NCI-H1436 (cell line): ENCODE data around the gene IQSEC1.
"Not testable (repeated sequence)": the region's sequence is repeated elsewhere in the genome, so short reads cannot be mapped to it uniquely, and the experiment has no call there.

Experiments
- DNase-seq: peaks from one replicate; lab custom pipeline; 2025; lab: John Stamatoyannopoulos, UW

Gene IQSEC1

GRCh38 chr3:12870942-12871341, 202.3 kb downstream of the IQSEC1 start:
- no peak for DNase-seq

DNA sequence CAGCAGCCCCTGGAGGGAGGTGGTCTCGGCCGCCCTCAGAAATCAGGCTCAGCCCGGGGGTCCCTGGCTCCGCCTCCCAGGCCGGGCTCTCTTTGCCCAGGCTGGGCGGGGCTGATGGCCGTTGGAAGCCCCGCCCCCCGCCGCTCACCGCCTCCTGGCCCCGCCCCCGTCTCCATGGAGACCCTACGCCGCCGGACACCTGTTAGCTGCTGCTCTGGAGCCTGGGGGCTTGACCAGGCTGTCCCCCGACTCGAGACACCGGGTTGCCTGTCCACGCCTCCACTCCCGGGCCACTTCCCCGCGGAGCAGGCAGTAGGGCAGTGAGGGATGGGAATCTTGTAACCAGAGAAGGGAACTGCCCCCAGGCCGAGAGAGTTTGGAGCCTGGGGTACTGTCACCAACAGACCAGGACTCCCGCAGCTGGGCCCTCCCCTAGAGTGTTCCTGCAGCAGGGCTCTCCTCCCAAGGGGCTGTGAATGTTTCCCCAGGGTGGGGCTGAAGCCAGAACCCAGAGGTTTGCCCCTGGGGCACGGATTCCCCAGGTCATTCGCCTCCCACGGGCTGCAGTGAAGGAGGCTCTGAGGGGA, 204.1 kb downstream of the IQSEC1 start:
- DNase-seq: no peak

DNA sequence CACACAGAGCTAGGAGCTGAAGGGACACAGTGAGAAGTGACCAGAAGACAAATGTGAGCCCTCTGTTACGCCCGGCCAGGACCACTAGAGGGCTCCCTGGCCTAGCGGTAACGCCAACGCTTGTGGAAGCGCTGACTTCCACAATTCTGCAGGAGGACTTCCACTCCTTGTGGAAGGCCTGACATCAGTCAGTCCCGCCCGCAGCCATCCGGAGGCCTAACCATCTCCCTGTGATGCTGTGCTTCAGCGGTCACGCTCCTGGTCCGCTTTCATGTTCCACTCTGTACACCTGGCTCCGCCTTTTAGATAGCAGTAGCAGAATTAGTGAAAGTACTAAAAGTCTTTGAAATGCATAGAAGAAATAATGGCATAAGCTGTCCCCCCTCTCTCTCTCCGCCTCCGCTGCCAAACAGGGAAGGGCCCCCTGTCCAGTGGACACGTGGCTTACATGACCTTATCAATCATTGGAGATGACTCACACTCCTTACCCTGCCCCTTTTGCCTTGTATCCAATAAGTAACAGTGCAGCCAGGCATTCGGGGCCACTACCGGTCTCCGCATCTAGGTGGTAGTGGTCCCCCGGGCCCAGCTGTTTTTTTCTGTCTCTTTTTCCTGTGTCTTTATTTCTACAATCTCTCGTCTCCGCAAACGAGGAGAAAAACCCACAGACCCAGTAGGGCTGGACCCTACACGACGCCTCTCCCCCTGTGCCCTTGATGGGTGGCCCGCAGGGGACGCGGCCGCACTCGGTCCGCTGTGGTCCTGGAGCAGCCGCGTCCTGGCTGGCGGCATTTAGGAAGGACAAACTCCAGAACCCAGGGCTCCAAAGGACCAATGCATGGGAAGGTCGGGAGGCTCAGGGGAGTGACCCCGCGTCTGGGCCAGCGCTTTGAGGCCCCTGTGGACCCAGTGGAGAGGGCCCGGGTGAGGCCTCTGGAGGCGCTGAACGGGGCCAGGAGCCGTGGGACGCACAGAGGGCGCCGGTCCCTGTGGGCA, 204.9 kb downstream of the IQSEC1 start:
- DNase-seq: no peak

DNA sequence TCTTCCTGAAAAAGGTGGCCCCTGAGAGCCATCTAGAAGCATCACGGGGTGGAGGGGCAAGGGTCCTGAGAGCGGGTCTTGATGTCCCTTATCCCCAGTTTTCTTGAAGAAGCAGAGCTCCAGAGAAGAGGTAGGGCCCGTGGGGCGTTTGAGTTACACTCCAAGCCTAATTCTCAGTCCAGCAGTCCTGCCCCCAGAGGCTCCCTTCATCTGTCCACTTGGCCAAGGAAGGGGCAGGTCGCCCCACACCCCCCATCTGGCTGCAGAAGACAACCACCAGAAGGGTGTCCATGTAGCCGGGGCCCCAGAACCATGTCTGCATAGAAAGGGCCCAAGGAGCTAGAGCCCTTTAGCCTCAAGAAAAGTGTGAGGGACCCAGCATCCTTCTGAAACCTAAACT, 206.4 kb downstream of the IQSEC1 start:
- DNase-seq: no peak

GRCh38 chr3:12865271-12865670, 208.0 kb downstream of the IQSEC1 start:
- no peak for DNase-seq

- no peak for DNase-seq
Measured at GRCh38 chr3:12862387-12862786, 210.8 kb downstream of the IQSEC1 start.

DNA sequence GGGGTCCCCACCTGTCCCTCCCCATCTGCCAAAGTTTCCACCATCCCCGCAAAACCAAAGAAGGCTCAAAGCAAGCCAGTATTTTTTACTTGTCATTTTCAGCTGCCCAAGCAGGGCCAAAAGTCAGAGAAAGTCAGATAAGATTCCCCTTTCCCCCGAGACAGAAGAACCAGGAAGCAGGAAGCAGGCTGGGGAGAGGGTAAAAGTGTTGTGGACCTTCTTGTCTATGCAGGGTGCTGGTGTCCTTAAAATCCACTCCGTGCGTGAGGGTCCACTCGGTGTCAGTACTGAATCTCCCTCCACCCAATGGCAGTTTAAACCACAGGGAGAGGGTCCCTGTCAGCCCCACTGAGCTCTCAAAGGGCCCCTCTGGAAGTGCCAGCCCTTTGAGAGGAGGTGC, 211.6 kb downstream of the IQSEC1 start:
- DNase-seq: no peak

DNA sequence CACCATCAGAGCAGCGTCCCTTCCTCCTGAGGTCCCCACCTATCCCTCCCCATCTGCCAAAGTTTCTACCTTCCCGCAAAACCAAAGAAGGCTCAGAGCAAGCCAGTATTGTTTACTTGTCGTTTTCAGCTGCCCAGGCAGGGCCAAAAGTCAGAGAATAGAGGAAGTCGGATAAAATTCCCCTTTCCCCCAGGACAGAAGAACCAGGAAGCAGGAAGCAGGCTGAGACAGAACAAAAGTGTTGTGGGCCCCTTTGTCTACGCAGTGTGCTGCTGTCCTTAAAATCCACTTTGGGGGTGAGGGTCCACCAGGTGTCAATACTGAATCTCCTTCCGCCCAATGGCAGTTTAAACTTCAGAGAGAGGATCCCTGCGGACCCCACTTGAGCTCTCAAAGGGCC, 213.4 kb downstream of the IQSEC1 start:
- DNase-seq: no peak

GRCh38 chr3:12856626-12857025, 216.6 kb downstream of the IQSEC1 start:
- no peak for DNase-seq

- DNase-seq: no peak
Measured at GRCh38 chr3:12854565-12854964, 218.7 kb downstream of the IQSEC1 start.

GRCh38 chr3:12853847-12854246, 219.4 kb downstream of the IQSEC1 start:
- not testable (repeated sequence) for DNase-seq

DNA sequence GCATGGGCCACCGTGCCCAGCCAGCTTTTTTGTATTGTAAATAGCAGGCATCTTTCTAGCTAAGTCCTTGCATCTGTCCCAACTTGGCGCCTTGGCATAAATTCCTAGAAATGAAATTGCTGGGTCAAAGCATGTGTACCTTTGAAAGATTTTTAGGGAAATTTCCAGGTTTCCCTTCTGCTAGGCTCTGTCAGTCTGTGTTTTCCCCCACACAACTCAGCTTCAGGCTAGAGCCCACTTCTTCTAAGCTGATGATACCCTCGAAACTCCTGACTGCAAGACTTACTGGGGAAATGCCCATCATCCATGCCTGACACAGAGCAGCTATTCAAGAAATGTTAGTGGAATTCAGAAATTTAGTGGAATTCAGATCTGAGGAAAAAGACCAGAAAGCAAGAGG, 221.0 kb downstream of the IQSEC1 start:
- no peak for DNase-seq
